Measurements from ENCODE around the gene EDN3.
A peak's percentile ranks its signal among the peaks of the same experiment; 100 is the strongest.
"Not testable (repeated sequence)": the region's sequence is repeated elsewhere in the genome, so short reads cannot be mapped to it uniquely, and the experiment has no call there.

Gene EDN3

GRCh38 chr20:59341285-59342022 is 41.0 kb downstream of the EDN3 start:
- Histone ChIP-seq H3K18ac (ENCODE audit: low read length) (peak overlapping the region; percentile 46), H3K4me3 (ENCODE audit: low read length in 2 of 2) (peak overlapping the region in 1 of 2 donors; percentile 66), H3K9ac (ENCODE audit: low read depth, low read length, poor library complexity) (peak overlapping the region; percentile 5), H4K8ac (ENCODE audit: low read depth, low read length) (peak overlapping the region; percentile 97), H3K14ac (ENCODE audit: low read length) (peak overlapping the region; percentile 92), H2BK15ac (ENCODE audit: low read length) (peak overlapping the region; percentile 33)
- H2AK5ac ChIP-seq (ENCODE audit: low read depth, low read length); H3K36me3 ChIP-seq (replicated peaks in 1 of 2; ENCODE audit: control insufficient read depth in 2 of 2, insufficient read depth in 2 of 2, low read length in 2 of 2); H2BK12ac ChIP-seq (ENCODE audit: low read length); H3K4ac ChIP-seq (ENCODE audit: low read length); H4K91ac ChIP-seq (ENCODE audit: low read depth, low read length, poor library complexity); H3K27me3 ChIP-seq (ENCODE audit: control insufficient read depth in 3 of 3, insufficient read depth in 3 of 3, low read depth in 1 of 3, low read length in 3 of 3); H3K23ac ChIP-seq (ENCODE audit: low read depth, low read length, poor library complexity); H3K27ac ChIP-seq (replicated peaks; ENCODE audit: low read length); H3K4me2 ChIP-seq (ENCODE audit: insufficient read depth, low read length, poor library complexity, severe bottlenecking); H3K79me1 ChIP-seq (ENCODE audit: low read depth, low read length); H2BK120ac ChIP-seq (ENCODE audit: low read depth, low read length); H2AFZ ChIP-seq (ENCODE audit: low read length); H3K9me3 ChIP-seq (replicated peaks in 1 of 2; ENCODE audit: control insufficient read depth in 2 of 2, insufficient read depth in 1 of 2, low read depth in 1 of 2, low read length in 2 of 2); H2BK5ac ChIP-seq (ENCODE audit: low read length); DNase-seq (ENCODE audit: low spot score); H3K4me1 ChIP-seq (ENCODE audit: control insufficient read depth in 2 of 2, insufficient read depth in 1 of 2, low read depth in 1 of 2, low read length in 2 of 2): not testable (repeated sequence)
- WGBS, 2 donors (ENCODE audit: extremely low coverage in 2 of 2, insufficient read length in 2 of 2, insufficient replicate concordance in 1 of 2), result no CpG with 5 or more reads among the region's 4 CpGs

DNA sequence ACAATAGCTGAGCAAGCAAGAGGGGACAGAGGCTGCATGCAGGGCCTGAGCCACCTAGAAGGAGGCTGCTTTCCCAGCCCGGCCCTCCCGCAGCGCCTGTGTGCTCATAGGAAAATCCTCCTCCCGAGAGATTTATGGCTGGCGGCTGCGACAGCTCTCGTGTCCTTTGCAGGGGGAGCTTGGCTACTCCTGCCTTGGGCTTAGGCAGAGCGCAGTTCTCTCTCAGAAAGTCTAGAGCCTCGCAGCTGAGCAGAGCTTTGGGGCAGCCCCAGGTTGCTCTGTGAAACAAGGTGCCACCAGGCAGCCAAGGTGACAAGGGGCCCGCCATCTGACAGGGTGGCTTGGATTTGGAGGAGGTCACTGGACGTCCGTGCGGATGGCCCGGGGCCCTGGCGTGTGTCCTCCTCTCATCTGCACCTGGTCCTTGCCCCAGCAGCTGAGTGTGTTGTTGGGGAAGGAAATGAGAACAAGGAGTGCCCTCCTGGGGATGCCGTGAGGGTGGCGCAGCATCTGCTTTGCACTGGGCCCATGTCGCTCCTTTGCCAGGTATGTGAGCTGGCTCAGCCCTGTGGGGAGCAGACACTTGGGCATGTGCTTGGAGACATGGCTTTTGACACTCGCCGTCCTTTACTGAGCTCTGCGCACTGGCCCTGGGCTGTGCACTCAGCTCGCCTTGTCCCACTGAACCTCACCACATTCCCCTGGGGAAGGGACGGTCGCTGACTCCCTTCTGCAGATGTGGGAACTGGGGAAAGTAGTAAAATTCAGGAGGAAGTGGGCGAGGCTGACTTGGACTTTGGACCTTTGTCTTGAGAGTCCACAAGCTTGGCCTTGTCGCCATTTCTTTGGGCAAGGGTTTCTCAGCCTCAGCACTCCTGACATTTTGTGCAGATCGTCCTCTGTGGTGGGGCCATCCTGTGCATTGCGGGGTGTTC is 41.9 kb downstream of the EDN3 start:
- Histone ChIP-seq H4K91ac (ENCODE audit: low read depth, low read length, poor library complexity) (no peak overlapping the region), H3K4me3 (ENCODE audit: low read length in 2 of 2) (no peak overlapping the region), H3K79me1 (ENCODE audit: low read depth, low read length) (no peaks in the 10 kb centered on the region), H2AK5ac (ENCODE audit: low read depth, low read length) (peak overlapping the region; percentile 56), H3K9me3 (replicated peaks in 1 of 2; ENCODE audit: control insufficient read depth in 2 of 2, insufficient read depth in 1 of 2, low read depth in 1 of 2, low read length in 2 of 2) (peaks cover 0 to 3% of the 10 kb centered on the region in 2 donors), H3K23ac (ENCODE audit: low read depth, low read length, poor library complexity) (no peak overlapping the region), H3K27me3 (ENCODE audit: control insufficient read depth in 3 of 3, insufficient read depth in 3 of 3, low read depth in 1 of 3, low read length in 3 of 3) (no peaks in the 10 kb centered on the region), H3K4me1 (ENCODE audit: control insufficient read depth in 2 of 2, insufficient read depth in 1 of 2, low read depth in 1 of 2, low read length in 2 of 2) (peaks cover 0 to 5% of the 10 kb centered on the region in 2 donors), H3K36me3 (replicated peaks in 1 of 2; ENCODE audit: control insufficient read depth in 2 of 2, insufficient read depth in 2 of 2, low read length in 2 of 2) (peaks cover 0 to 2% of the 10 kb centered on the region in 2 donors), H3K14ac (ENCODE audit: low read length) (peak overlapping the region; percentile 12), H2AFZ (ENCODE audit: low read length) (no peak overlapping the region), H2BK12ac (ENCODE audit: low read length) (peak overlapping the region; percentile 61), H3K9ac (ENCODE audit: low read depth, low read length, poor library complexity) (peak overlapping the region; percentile 24), H4K8ac (ENCODE audit: low read depth, low read length) (no peak overlapping the region), H2BK120ac (ENCODE audit: low read depth, low read length) (peak overlapping the region; percentile 32), H3K4me2 (ENCODE audit: insufficient read depth, low read length, poor library complexity, severe bottlenecking) (no peak overlapping the region), H3K27ac (replicated peaks; ENCODE audit: low read length) (no peak overlapping the region), H2BK5ac (ENCODE audit: low read length) (no peak overlapping the region), H3K18ac (ENCODE audit: low read length) (peak overlapping the region; percentile 46), H3K4ac (ENCODE audit: low read length) (no peak overlapping the region), H2BK15ac (ENCODE audit: low read length) (peak overlapping the region; percentile 33)
- no CpG with 5 or more reads among the region's 28 CpGs for WGBS, 2 donors (ENCODE audit: extremely low coverage in 2 of 2, insufficient read length in 2 of 2, insufficient replicate concordance in 1 of 2)
- DNase-seq (ENCODE audit: low spot score), result no peak

GRCh38 chr20:59346061-59346460 is 45.6 kb downstream of the EDN3 start:
- H3K14ac ChIP-seq (ENCODE audit: low read length), result no peak overlapping the region
- no peak overlapping the region for H2BK5ac ChIP-seq (ENCODE audit: low read length)
- H2AFZ ChIP-seq (ENCODE audit: low read length), result no peak overlapping the region
- H4K91ac ChIP-seq (ENCODE audit: low read depth, low read length, poor library complexity), result no peak overlapping the region
- H2AK5ac ChIP-seq (ENCODE audit: low read depth, low read length), result no peak overlapping the region
- no peak overlapping the region for H3K4me3 ChIP-seq (ENCODE audit: low read length in 2 of 2)
- peaks cover 0 to 2% of the 10 kb centered on the region in 2 donors for H3K36me3 ChIP-seq (replicated peaks in 1 of 2; ENCODE audit: control insufficient read depth in 2 of 2, insufficient read depth in 2 of 2, low read length in 2 of 2)
- H2BK15ac ChIP-seq (ENCODE audit: low read length), result no peak overlapping the region
- no peak overlapping the region for H3K27ac ChIP-seq (replicated peaks; ENCODE audit: low read length)
- H3K4ac ChIP-seq (ENCODE audit: low read length), result no peak overlapping the region
- H2BK12ac ChIP-seq (ENCODE audit: low read length), result no peak overlapping the region
- no peak overlapping the region for H3K18ac ChIP-seq (ENCODE audit: low read length)
- H3K23ac ChIP-seq (ENCODE audit: low read depth, low read length, poor library complexity), result no peak overlapping the region
- H3K9me3 ChIP-seq (replicated peaks in 1 of 2; ENCODE audit: control insufficient read depth in 2 of 2, insufficient read depth in 1 of 2, low read depth in 1 of 2, low read length in 2 of 2), result peaks cover 0 to 3% of the 10 kb centered on the region in 2 donors
- no peak overlapping the region for H2BK120ac ChIP-seq (ENCODE audit: low read depth, low read length)
- DNase-seq (ENCODE audit: low spot score), result no peak
- H4K8ac ChIP-seq (ENCODE audit: low read depth, low read length), result no peak overlapping the region
- H3K4me2 ChIP-seq (ENCODE audit: insufficient read depth, low read length, poor library complexity, severe bottlenecking), result no peak overlapping the region
- WGBS, 2 donors (ENCODE audit: extremely low coverage in 2 of 2, insufficient read length in 2 of 2, insufficient replicate concordance in 1 of 2), result no CpG with 5 or more reads among the region's 2 CpGs
- no peaks in the 10 kb centered on the region for H3K79me1 ChIP-seq (ENCODE audit: low read depth, low read length)
- no peak overlapping the region for H3K9ac ChIP-seq (ENCODE audit: low read depth, low read length, poor library complexity)
- H3K27me3 ChIP-seq (ENCODE audit: control insufficient read depth in 3 of 3, insufficient read depth in 3 of 3, low read depth in 1 of 3, low read length in 3 of 3), result no peaks in the 10 kb centered on the region
- H3K4me1 ChIP-seq (ENCODE audit: control insufficient read depth in 2 of 2, insufficient read depth in 1 of 2, low read depth in 1 of 2, low read length in 2 of 2), result peaks cover 0 to 5% of the 10 kb centered on the region in 2 donors

DNA sequence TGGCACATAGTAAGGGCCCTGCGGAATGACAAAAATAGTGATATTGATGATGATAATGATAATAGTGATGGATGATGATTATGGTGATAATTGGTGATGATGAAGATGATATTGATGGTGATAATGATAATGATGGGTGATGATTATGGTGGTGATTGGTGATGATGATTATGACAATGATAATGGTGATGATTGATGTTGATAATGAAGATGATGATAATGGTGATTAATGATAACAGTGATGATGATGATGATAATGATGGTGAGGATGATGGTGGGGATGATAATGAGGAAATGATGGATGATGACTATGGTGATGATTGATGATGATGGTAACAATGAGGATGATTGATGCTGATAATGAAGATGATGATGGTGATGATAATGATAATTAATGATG is 48.9 kb downstream of the EDN3 start:
- DNase-seq (ENCODE audit: low spot score), result no peak
- no peak overlapping the region for H2BK12ac ChIP-seq (ENCODE audit: low read length)
- H3K9me3 ChIP-seq (replicated peaks in 1 of 2; ENCODE audit: control insufficient read depth in 2 of 2, insufficient read depth in 1 of 2, low read depth in 1 of 2, low read length in 2 of 2), result no peaks in the 10 kb centered on the region
- no peaks in the 10 kb centered on the region for H3K79me1 ChIP-seq (ENCODE audit: low read depth, low read length)
- H3K4me3 ChIP-seq (ENCODE audit: low read length in 2 of 2), result no peak overlapping the region
- no peaks in the 10 kb centered on the region for H3K4me1 ChIP-seq (ENCODE audit: control insufficient read depth in 2 of 2, insufficient read depth in 1 of 2, low read depth in 1 of 2, low read length in 2 of 2)
- H3K4ac ChIP-seq (ENCODE audit: low read length), result no peak overlapping the region
- no peaks in the 10 kb centered on the region for H3K36me3 ChIP-seq (replicated peaks in 1 of 2; ENCODE audit: control insufficient read depth in 2 of 2, insufficient read depth in 2 of 2, low read length in 2 of 2)
- H4K91ac ChIP-seq (ENCODE audit: low read depth, low read length, poor library complexity), result no peak overlapping the region
- H2BK5ac ChIP-seq (ENCODE audit: low read length), result no peak overlapping the region
- no peak overlapping the region for H3K9ac ChIP-seq (ENCODE audit: low read depth, low read length, poor library complexity)
- H3K4me2 ChIP-seq (ENCODE audit: insufficient read depth, low read length, poor library complexity, severe bottlenecking), result no peak overlapping the region
- no peak overlapping the region for H2AFZ ChIP-seq (ENCODE audit: low read length)
- H2BK120ac ChIP-seq (ENCODE audit: low read depth, low read length), result no peak overlapping the region
- no peak overlapping the region for H4K8ac ChIP-seq (ENCODE audit: low read depth, low read length)
- no peak overlapping the region for H2BK15ac ChIP-seq (ENCODE audit: low read length)
- H2AK5ac ChIP-seq (ENCODE audit: low read depth, low read length), result no peak overlapping the region
- H3K27ac ChIP-seq (replicated peaks; ENCODE audit: low read length), result no peak overlapping the region
- no peak overlapping the region for H3K14ac ChIP-seq (ENCODE audit: low read length)
- no peaks in the 10 kb centered on the region for H3K27me3 ChIP-seq (ENCODE audit: control insufficient read depth in 3 of 3, insufficient read depth in 3 of 3, low read depth in 1 of 3, low read length in 3 of 3)
- WGBS, 2 donors (ENCODE audit: extremely low coverage in 2 of 2, insufficient read length in 2 of 2, insufficient replicate concordance in 1 of 2), result no CpG with 5 or more reads among the region's 1 CpG
- no peak overlapping the region for H3K18ac ChIP-seq (ENCODE audit: low read length)
- H3K23ac ChIP-seq (ENCODE audit: low read depth, low read length, poor library complexity), result no peak overlapping the region
